IMR-90 (cell line): Measurements from ENCODE around the gene FGF4. TPM values are rescaled to one million over a fixed set of nuclear protein-coding genes. Genes with fewer than 3 reads are reported as not detected.
A peak's percentile ranks its signal among the peaks of the same experiment; 100 is the strongest.

ENCODE experiments used
- ATAC-seq: fragments of 200-7000 bp; cut with Tn5 transposase; 2 replicates; pipeline ENCODE4 v1.9.1; 2020; ENCODE audit warnings: low read depth, mild to moderate bottlenecking, moderate library complexity
- BruUV-seq: library from RNA; stranded (reverse); fragments of 400-500 nt; replicated peaks from 2 replicates; lab custom pipeline; 2021; lab: Mats Ljungman, UMichigan
- CTCF ChIA-PET: fragments of 300-600 bp; formaldehyde crosslinking; extraction: SDS; loops from one replicate; lab custom pipeline; 2021; ENCODE audit warnings: antibody characterized with exemption; lab: Yijun Ruan, JAX
- POLR2A ChIA-PET: fragments of 300-600 bp; sonication (Branson Sonifier 250); formaldehyde crosslinking; loops from one replicate; lab custom pipeline; 2022; ENCODE audit warnings: antibody characterized with exemption; ENCODE audit not compliant: unreplicated experiment; lab: Charles Lee
- DNase-seq: peaks from one replicate; pipeline ENCODE4 v3.0.0; 2013
- H2AFZ ChIP-seq: replicated peaks from 2 replicates; pipeline ENCODE3; 2013; ENCODE audit warnings: low read length, mild to moderate bottlenecking; ENCODE audit not compliant: poor library complexity
- H2AK5ac ChIP-seq: 2 replicates; pipeline ENCODE4 v1.6.1; 2013; ENCODE audit warnings: low read depth, low read length, inconsistent platforms
- H2AK9ac ChIP-seq: replicated peaks from 2 replicates; pipeline ENCODE3; 2013; ENCODE audit warnings: mild to moderate bottlenecking, low read depth, low read length, moderate library complexity; ENCODE audit not compliant: poor library complexity
- H2BK120ac ChIP-seq: 2 replicates; pipeline ENCODE4 v1.6.1; 2013; ENCODE audit warnings: low read depth, low read length, inconsistent platforms
- H2BK15ac ChIP-seq: 3 replicates; pipeline ENCODE4 v1.6.1; 2013; ENCODE audit warnings: low read depth, low read length, inconsistent platforms
- H2BK20ac ChIP-seq: 2 replicates; pipeline ENCODE4 v1.6.1; 2013; ENCODE audit warnings: low read depth, mild to moderate bottlenecking, inconsistent platforms, low read length, moderate library complexity
- H2BK5ac ChIP-seq: 2 replicates; pipeline ENCODE4 v1.6.1; 2013; ENCODE audit warnings: mild to moderate bottlenecking, low read depth, low read length, inconsistent platforms; ENCODE audit not compliant: poor library complexity, severe bottlenecking
- H3K14ac ChIP-seq: replicated peaks from 2 replicates; pipeline ENCODE4 v1.6.1; 2013; ENCODE audit warnings: low read depth, low read length, inconsistent platforms
- H3K18ac ChIP-seq: 2 replicates; pipeline ENCODE4 v1.6.1; 2013; ENCODE audit warnings: low read depth, low read length, control low read depth
- H3K23ac ChIP-seq: 2 replicates; pipeline ENCODE4 v1.6.1; 2013; ENCODE audit warnings: low read depth, low read length, inconsistent platforms
- H3K27ac ChIP-seq: 2 replicates; pipeline ENCODE4 v1.5.1; 2013; ENCODE audit warnings: mild to moderate bottlenecking, control low read depth, low read length; ENCODE audit not compliant: insufficient read depth
- H3K27me3 ChIP-seq: 2 replicates; pipeline ENCODE4 v1.6.1; 2013; ENCODE audit warnings: low read length; ENCODE audit not compliant: control insufficient read depth, insufficient read depth
- H3K36me3 ChIP-seq: 2 replicates; pipeline ENCODE4 v1.6.1; 2013; ENCODE audit warnings: low read length, mixed read lengths; ENCODE audit not compliant: control insufficient read depth, insufficient read depth
- H3K4ac ChIP-seq: 2 replicates; pipeline ENCODE4 v1.6.1; 2013; ENCODE audit warnings: low read depth, low read length, inconsistent platforms
- H3K4me1 ChIP-seq: 2 replicates; pipeline ENCODE4 v1.6.1; 2013; ENCODE audit warnings: low read length, mixed read lengths; ENCODE audit not compliant: control insufficient read depth, insufficient read depth
- H3K4me2 ChIP-seq: 2 replicates; pipeline ENCODE4 v1.6.1; 2013; ENCODE audit warnings: low read depth, mild to moderate bottlenecking, control low read depth, low read length, moderate library complexity
- H3K4me3 ChIP-seq: 2 replicates; pipeline ENCODE4 v1.5.1; 2013; ENCODE audit warnings: low read depth, mild to moderate bottlenecking, control low read depth, low read length, moderate library complexity; ENCODE audit not compliant: insufficient read depth
- H3K56ac ChIP-seq: 2 replicates; pipeline ENCODE4 v1.6.1; 2013; ENCODE audit warnings: low read length, inconsistent platforms; ENCODE audit not compliant: insufficient read depth; ENCODE audit errors: extremely low read depth
- H3K79me1 ChIP-seq, 2 experiments: 2 replicates each; pipeline ENCODE4 v1.6.1; 2013; ENCODE audit warnings: low read length in 2 of 2, inconsistent platforms in 1 of 2, low read depth in 1 of 2
- H3K9ac ChIP-seq: 2 replicates; pipeline ENCODE4 v1.6.1; 2013; ENCODE audit warnings: low read depth, low read length, control low read depth
- H3K9me1 ChIP-seq: 2 replicates; pipeline ENCODE4 v1.6.1; 2013; ENCODE audit warnings: low read length, inconsistent platforms; ENCODE audit not compliant: insufficient read depth
- H3K9me3 ChIP-seq: 2 replicates; pipeline ENCODE4 v1.6.1; 2013; ENCODE audit warnings: low read length; ENCODE audit not compliant: control insufficient read depth, insufficient read depth
- H4K20me1 ChIP-seq: 2 replicates; pipeline ENCODE4 v1.6.1; 2013; ENCODE audit warnings: low read length, inconsistent platforms; ENCODE audit not compliant: insufficient read depth
- H4K5ac ChIP-seq: 2 replicates; pipeline ENCODE4 v1.6.1; 2013; ENCODE audit warnings: mild to moderate bottlenecking, low read depth, low read length, control low read depth
- H4K8ac ChIP-seq, 2 experiments: 2 replicates each; pipeline ENCODE4 v1.6.1; 2013; ENCODE audit warnings: low read depth in 2 of 2, low read length in 2 of 2, control low read depth in 1 of 2, inconsistent platforms in 1 of 2
- H4K91ac ChIP-seq: 2 replicates; pipeline ENCODE4 v1.6.1; 2013; ENCODE audit warnings: low read depth, low read length, inconsistent platforms; ENCODE audit not compliant: insufficient read depth
- MXI1 ChIP-seq: IDR thresholded peaks from 2 replicates; pipeline ENCODE4 v1.6.1; 2012; ENCODE audit warnings: low read depth, mild to moderate bottlenecking, low read length, moderate library complexity, borderline replicate concordance
- RCOR1 ChIP-seq: IDR thresholded peaks from 2 replicates; pipeline ENCODE4 v1.6.1; 2012; ENCODE audit warnings: mild to moderate bottlenecking, low read length, improper control_type of control experiment; ENCODE audit not compliant: insufficient replicate concordance
- RFX5 ChIP-seq: IDR thresholded peaks from 2 replicates; pipeline ENCODE4 v1.8.0; 2012; ENCODE audit warnings: low read depth, mild to moderate bottlenecking, low read length, moderate library complexity
- WGBS, 2 experiments: methylation state at CpG; one replicate each; pipeline versions ENCODE4 v1.1.5 to v1.1.7; 2013; ENCODE audit warnings: missing lambda C conversion rate in 2 of 2; ENCODE audit not compliant: insufficient read length in 1 of 2; ENCODE audit errors: extremely low coverage in 2 of 2; 5-methylcytosine and 5-hydroxymethylcytosine counted together
- dilution Hi-C: fragments of 300-500 bp; cut with HindIII; formaldehyde crosslinking; loops from one replicate; pipeline ENCODE4 v1.14.3; 2018; ENCODE audit warnings: low sequenced_read_pairs; ENCODE audit not compliant: unreplicated experiment
- in situ Hi-C: fragments of 300-500 bp; cut with MboI; formaldehyde crosslinking; loops from 3 replicates; pipeline ENCODE4 v1.14.3; 2019; ENCODE audit warnings: low sequenced_read_pairs, inconsistent platforms, mixed read lengths
- intact Hi-C: fragments of 100-400 bp; cut with micrococcal nuclease; formaldehyde crosslinking; loops from 2 replicates; pipeline ENCODE4 v1.10.0; 2022
- polyA plus RNA-seq, 3 experiments: library from polyadenylated mRNA; depleted of rRNA; stranded (reverse); fragments of >200 nt; gene quantifications; 2 replicates each; pipeline ENCODE4 v1.2.3, GENCODE V29; 2012; ENCODE audit warnings: low replicate concordance in 1 of 3
- total RNA-seq: library from RNA; depleted of rRNA; stranded (reverse); fragments of >200 nt; gene quantifications from 2 replicates; pipeline ENCODE4 v1.2.3, GENCODE V29; 2012
- TF ChIP-seq, protein P1 (sequence below): fragments of 150-350 bp; IDR thresholded peaks from 2 replicates; pipeline ENCODE4 v1.6.1; 2016; ENCODE audit warnings: low read depth, mild to moderate bottlenecking, low read length, moderate library complexity, borderline replicate concordance

FGF4 gene
- total and polyA plus RNA-seq, 2 of the 4 experiments (the other 2 are of a cell fraction), result not detected

DNA sequence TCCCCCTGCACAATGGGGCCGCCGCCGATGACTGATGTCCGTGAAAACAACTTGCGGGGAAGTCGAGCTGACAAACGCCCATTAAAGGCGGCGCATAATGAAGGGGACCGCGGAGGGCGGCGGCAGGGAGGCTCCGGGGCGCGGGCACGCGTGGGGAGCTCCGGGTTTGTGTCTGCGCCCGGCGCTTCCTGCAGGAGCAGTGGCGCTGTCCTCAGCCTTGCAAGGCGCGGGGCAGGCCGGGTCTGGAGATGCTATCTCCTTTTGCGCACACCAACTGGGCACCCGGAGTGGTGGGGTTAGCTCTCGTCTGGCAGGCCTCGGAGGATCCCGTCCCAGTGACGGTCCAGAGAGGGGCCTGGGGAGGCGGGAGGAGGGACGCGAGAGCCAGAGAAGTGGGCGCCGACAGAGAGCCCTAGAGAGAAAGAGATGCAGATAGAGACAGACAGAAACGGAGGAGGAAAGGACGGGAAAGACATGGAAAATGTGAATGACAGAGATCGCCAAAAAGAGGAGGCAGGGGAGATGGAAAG is 44.5 kb upstream of the FGF4 start:
- in situ Hi-C loops, result no loop called here
- no peak overlapping the region for H3K9ac ChIP-seq
- no peak overlapping the region for H3K4me3 ChIP-seq
- peak overlapping the region; percentile 3 for H2AFZ ChIP-seq
- TF ChIP-seq, protein P1, sequence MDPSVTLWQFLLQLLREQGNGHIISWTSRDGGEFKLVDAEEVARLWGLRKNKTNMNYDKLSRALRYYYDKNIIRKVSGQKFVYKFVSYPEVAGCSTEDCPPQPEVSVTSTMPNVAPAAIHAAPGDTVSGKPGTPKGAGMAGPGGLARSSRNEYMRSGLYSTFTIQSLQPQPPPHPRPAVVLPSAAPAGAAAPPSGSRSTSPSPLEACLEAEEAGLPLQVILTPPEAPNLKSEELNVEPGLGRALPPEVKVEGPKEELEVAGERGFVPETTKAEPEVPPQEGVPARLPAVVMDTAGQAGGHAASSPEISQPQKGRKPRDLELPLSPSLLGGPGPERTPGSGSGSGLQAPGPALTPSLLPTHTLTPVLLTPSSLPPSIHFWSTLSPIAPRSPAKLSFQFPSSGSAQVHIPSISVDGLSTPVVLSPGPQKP, result no peak
- TF ChIP-seq MXI1 (no peak), RFX5 (no peak), RCOR1 (no peak)
- no peaks in the 10 kb centered on the region; the same call in 1 of the 2 replicates for H3K4me1 ChIP-seq
- H2BK5ac ChIP-seq, result no peak overlapping the region
- no peak overlapping the region for H3K56ac ChIP-seq
- H2BK20ac ChIP-seq, result no peak overlapping the region
- H2AK9ac ChIP-seq, result no peak overlapping the region
- H4K8ac ChIP-seq, result no peak overlapping the region
- H3K4ac ChIP-seq, result no peak overlapping the region
- H3K9me1 ChIP-seq, result no peaks in the 10 kb centered on the region
- WGBS, 2 experiments, result 3% methylated on average over 38 of the region's 40 CpGs; no CpG with 5 or more reads in 1 of the 2 experiments
- H3K4me2 ChIP-seq, result no peak overlapping the region
- no peaks in the 10 kb centered on the region for H4K20me1 ChIP-seq
- no peak overlapping the region for H3K23ac ChIP-seq
- no peak overlapping the region for H2BK120ac ChIP-seq
- H3K9me3 ChIP-seq, result no peaks in the 10 kb centered on the region
- no peak overlapping the region for H4K5ac ChIP-seq
- no peaks in the 10 kb centered on the region for H3K36me3 ChIP-seq
- H4K91ac ChIP-seq, result no peak overlapping the region
- peaks cover 82% of the 10 kb centered on the region for H3K27me3 ChIP-seq
- DNase-seq (no peak), ATAC-seq (no peak)
- no peak overlapping the region for H3K14ac ChIP-seq
- CTCF ChIA-PET, result no interaction called here
- intact Hi-C loops, result no loop called here
- no peaks in the 10 kb centered on the region for H3K79me1 ChIP-seq
- dilution Hi-C loops, result no loop called here
- H2AK5ac ChIP-seq, result no peak overlapping the region
- no TSS peak for BruUV-seq
- POLR2A ChIA-PET, result no interaction called here
- H3K18ac ChIP-seq, result no peak overlapping the region
- H2BK15ac ChIP-seq, result no peak overlapping the region
- no peak overlapping the region for H3K27ac ChIP-seq
